Mesendoderm (in vitro differentiated cells): Measurements from ENCODE around the gene CLTCL1.
A peak's percentile ranks its signal among the peaks of the same experiment; 100 is the strongest.

Source experiments
- DNase-seq: peaks from one replicate; pipeline ENCODE4 v3.0.0; 2013
- H2AK5ac ChIP-seq: 2 replicates; pipeline ENCODE4 v1.6.1; 2013; ENCODE audit warnings: low read length, inconsistent platforms
- H2BK120ac ChIP-seq: 2 replicates; pipeline ENCODE4 v1.6.1; 2013; ENCODE audit warnings: low read depth, mild to moderate bottlenecking, low read length, moderate library complexity, mixed read lengths
- H2BK15ac ChIP-seq: replicated peaks from 2 replicates; pipeline ENCODE4 v1.6.1; 2013; ENCODE audit warnings: low read depth, mild to moderate bottlenecking, moderate library complexity
- H2BK5ac ChIP-seq: 2 replicates; pipeline ENCODE4 v1.6.1; 2013; ENCODE audit warnings: low read length, inconsistent platforms
- H3K18ac ChIP-seq: 2 replicates; pipeline ENCODE4 v1.6.1; 2013; ENCODE audit warnings: mild to moderate bottlenecking, low read length, mixed read lengths
- H3K23ac ChIP-seq: one replicate; pipeline ENCODE4 v1.6.1; 2013; ENCODE audit warnings: low read length
- H3K27ac ChIP-seq: 2 replicates; pipeline ENCODE4 v1.5.1; 2013; ENCODE audit warnings: low read depth, mild to moderate bottlenecking, inconsistent platforms, low read length, moderate library complexity
- H3K27me3 ChIP-seq: 2 replicates; pipeline ENCODE4 v1.6.1; 2013; ENCODE audit warnings: low read length, control low read depth, mild to moderate bottlenecking, inconsistent platforms; ENCODE audit not compliant: insufficient read depth, poor library complexity
- H3K36me3 ChIP-seq: 2 replicates; pipeline ENCODE4 v1.6.1; 2013; ENCODE audit warnings: low read length, inconsistent platforms; ENCODE audit not compliant: control insufficient read depth, insufficient read depth
- H3K4ac ChIP-seq: one replicate; pipeline ENCODE4 v1.6.1; 2013; ENCODE audit warnings: low read depth, mild to moderate bottlenecking, low read length, moderate library complexity
- H3K4me1 ChIP-seq: 2 replicates; pipeline ENCODE4 v1.6.1; 2013; ENCODE audit warnings: low read depth, low read length, inconsistent platforms; ENCODE audit not compliant: control insufficient read depth
- H3K4me2 ChIP-seq: 2 replicates; pipeline ENCODE4 v1.6.1; 2013; ENCODE audit warnings: low read length
- H3K4me3 ChIP-seq: 2 replicates; pipeline ENCODE4 v1.5.1; 2013; ENCODE audit warnings: mild to moderate bottlenecking, low read length
- H3K56ac ChIP-seq: one replicate; pipeline ENCODE4 v1.6.1; 2013; ENCODE audit warnings: low read length
- H3K79me1 ChIP-seq: 2 replicates; pipeline ENCODE4 v1.6.1; 2013; ENCODE audit warnings: low read length, inconsistent platforms
- H3K79me2 ChIP-seq: 2 replicates; pipeline ENCODE4 v1.6.1; 2013; ENCODE audit warnings: mild to moderate bottlenecking, low read length; ENCODE audit not compliant: control insufficient read depth, insufficient read depth
- H3K9ac ChIP-seq: 2 replicates; pipeline ENCODE4 v1.6.1; 2013; ENCODE audit warnings: low read length, inconsistent platforms
- H4K5ac ChIP-seq: one replicate; pipeline ENCODE4 v1.6.1; 2013; ENCODE audit warnings: low read length
- H4K8ac ChIP-seq: one replicate; pipeline ENCODE4 v1.6.1; 2013; ENCODE audit warnings: low read depth, mild to moderate bottlenecking, control low read depth, low read length, moderate library complexity
- WGBS: extraction: QIAGEN DNeasy Blood & Tissue Kit; methylation state at CpG from one replicate; pipeline ENCODE4 v1.1.7; 2013; ENCODE audit warnings: low lambda C conversion rate, missing lambda C conversion rate; ENCODE audit not compliant: insufficient coverage; ENCODE audit errors: extremely low coverage; 5-methylcytosine and 5-hydroxymethylcytosine counted together

Gene CLTCL1

DNA sequence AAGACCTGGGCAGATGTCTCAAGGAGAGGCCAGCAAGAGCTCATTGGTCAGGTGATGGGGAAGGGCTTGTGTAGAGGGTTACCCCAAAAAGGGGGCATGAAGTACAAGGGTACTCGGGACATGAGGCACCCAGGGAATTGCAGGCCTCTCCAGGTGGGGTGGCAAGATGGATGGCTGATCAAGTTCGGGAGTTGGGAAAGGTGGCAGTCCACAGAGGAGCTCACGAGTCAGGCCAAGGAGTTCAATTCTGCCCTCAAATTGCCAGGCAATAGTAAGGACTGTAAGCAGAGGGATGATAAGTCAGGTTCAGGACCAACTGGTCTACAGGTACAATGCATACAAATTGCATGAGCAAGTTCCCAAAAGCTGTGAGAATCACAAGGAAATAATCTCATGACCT is 70.7 kb downstream of the CLTCL1 start:
- Histone ChIP-seq H3K18ac (no peak overlapping the region), H4K8ac (no peak overlapping the region), H2BK5ac (no peak overlapping the region), H3K27me3 (no peaks in the 10 kb centered on the region), H3K79me2 (no peaks in the 10 kb centered on the region), H3K27ac (no peak overlapping the region), H3K4me3 (no peak overlapping the region), H3K23ac (no peak overlapping the region), H2BK120ac (no peak overlapping the region), H2BK15ac (no peak overlapping the region), H3K36me3 (peaks cover 2% of the 10 kb centered on the region), H4K5ac (no peak overlapping the region), H3K4ac (no peak overlapping the region), H3K79me1 (no peaks in the 10 kb centered on the region), H3K4me1 (no peaks in the 10 kb centered on the region), H3K56ac (no peak overlapping the region), H3K9ac (no peak overlapping the region), H3K4me2 (no peak overlapping the region), H2AK5ac (no peak overlapping the region)
- WGBS: no CpG with 5 or more reads among the region's 3 CpGs
- DNase-seq: no peak

DNA sequence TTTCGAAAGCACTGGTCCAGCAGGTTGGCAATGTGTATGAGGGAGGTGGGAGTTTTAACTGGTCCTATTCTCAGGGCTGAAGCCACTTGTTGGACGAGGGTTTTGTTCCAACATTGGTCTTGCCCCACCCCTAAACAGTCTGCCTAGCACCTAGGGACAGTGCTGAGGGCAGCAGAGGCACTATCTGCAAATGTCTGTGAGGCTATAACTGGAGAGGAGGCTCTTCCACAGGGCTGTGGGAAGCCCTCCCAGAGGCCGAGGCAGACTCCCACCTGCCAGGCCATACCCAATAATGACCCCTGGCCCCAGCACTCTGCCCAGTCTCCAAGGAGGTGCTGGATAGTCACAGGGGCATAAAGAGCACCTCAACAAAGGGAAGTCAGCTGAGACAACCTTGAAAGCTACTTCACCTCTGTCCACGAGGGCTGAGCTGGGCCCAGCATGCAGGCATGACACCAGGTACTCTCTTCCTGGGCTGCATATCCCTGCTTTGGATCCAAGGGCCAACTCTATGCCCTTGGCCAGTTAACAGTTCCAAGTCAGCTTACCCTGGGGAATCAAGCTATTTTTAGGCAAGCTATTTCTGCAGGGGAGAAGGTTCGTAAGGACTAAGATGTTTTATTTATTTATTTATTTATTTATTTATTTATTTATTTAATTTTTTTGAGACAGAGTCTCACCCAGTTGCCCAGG is 72.8 kb downstream of the CLTCL1 start:
- Histone ChIP-seq H3K18ac (no peak overlapping the region), H2AK5ac (no peak overlapping the region), H3K79me2 (no peaks in the 10 kb centered on the region), H3K27ac (no peak overlapping the region), H3K4ac (no peak overlapping the region), H4K5ac (no peak overlapping the region), H3K56ac (no peak overlapping the region), H3K27me3 (no peaks in the 10 kb centered on the region), H2BK120ac (no peak overlapping the region), H3K36me3 (no peaks in the 10 kb centered on the region), H3K4me1 (peaks cover 3% of the 10 kb centered on the region), H3K4me2 (no peak overlapping the region), H4K8ac (no peak overlapping the region), H3K4me3 (no peak overlapping the region), H2BK5ac (no peak overlapping the region), H2BK15ac (no peak overlapping the region), H3K79me1 (no peaks in the 10 kb centered on the region), H3K23ac (no peak overlapping the region), H3K9ac (no peak overlapping the region)
- DNase-seq: no peak
- no CpG with 5 or more reads among the region's 5 CpGs for WGBS

DNA sequence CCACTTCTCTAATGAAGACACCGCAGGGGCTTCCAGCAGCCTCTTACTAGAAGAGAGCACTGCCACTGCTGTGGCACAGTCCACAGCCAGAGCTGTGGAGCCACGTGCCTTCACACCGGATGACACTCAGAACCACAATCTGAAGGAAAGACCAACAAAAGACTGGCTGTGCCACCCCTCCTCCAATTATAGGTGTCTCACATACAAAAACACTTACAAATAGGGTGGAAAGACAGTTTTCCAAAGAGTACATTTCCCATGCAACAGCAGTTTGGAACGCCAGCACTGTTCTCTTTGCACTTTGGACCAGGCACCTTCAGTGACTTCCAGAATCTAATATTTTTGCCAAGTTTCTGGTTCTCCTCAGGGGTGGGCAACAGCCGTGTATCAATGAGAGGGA is 74.9 kb downstream of the CLTCL1 start:
- Histone ChIP-seq H2BK5ac (no peak overlapping the region), H2BK120ac (no peak overlapping the region), H2AK5ac (no peak overlapping the region), H3K18ac (no peak overlapping the region), H3K23ac (no peak overlapping the region), H3K4me1 (peaks cover 5% of the 10 kb centered on the region), H3K9ac (no peak overlapping the region), H4K8ac (no peak overlapping the region), H3K27ac (no peak overlapping the region), H3K27me3 (no peaks in the 10 kb centered on the region), H4K5ac (no peak overlapping the region), H2BK15ac (no peak overlapping the region), H3K36me3 (no peaks in the 10 kb centered on the region), H3K79me1 (no peaks in the 10 kb centered on the region), H3K4ac (no peak overlapping the region), H3K4me3 (no peak overlapping the region), H3K4me2 (no peak overlapping the region), H3K79me2 (no peaks in the 10 kb centered on the region), H3K56ac (no peak overlapping the region)
- DNase-seq: no peak
- WGBS: no CpG with 5 or more reads among the region's 5 CpGs

DNA sequence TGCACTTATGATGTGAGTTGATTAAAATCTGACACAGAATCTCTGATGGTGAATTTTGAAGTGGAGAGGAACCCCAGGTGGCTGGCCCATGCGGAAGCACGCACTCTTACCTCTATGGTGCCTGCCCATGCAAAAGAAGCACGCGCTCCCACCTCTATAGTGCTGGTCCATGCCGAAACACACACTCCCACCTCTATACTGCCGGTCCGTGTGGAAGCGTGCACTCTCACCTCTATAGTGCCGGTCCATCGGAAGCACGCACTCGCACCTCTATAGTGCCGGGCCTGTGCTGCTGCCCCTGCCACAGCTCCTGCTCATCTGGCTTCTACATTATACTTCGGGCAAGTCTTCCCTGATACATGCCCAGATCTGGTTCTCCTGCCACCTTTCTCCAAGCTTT is 76.2 kb downstream of the CLTCL1 start:
- Histone ChIP-seq H3K56ac (no peak overlapping the region), H3K79me2 (no peaks in the 10 kb centered on the region), H2BK15ac (no peak overlapping the region), H2BK5ac (no peak overlapping the region), H3K36me3 (no peaks in the 10 kb centered on the region), H4K8ac (no peak overlapping the region), H3K4me2 (no peak overlapping the region), H3K18ac (no peak overlapping the region), H3K23ac (no peak overlapping the region), H3K4ac (no peak overlapping the region), H2AK5ac (no peak overlapping the region), H3K27me3 (no peaks in the 10 kb centered on the region), H2BK120ac (no peak overlapping the region), H3K27ac (no peak overlapping the region), H3K4me3 (no peak overlapping the region), H3K9ac (no peak overlapping the region), H3K4me1 (peaks cover 5% of the 10 kb centered on the region), H4K5ac (no peak overlapping the region), H3K79me1 (no peaks in the 10 kb centered on the region)
- no peak for DNase-seq
- no CpG with 5 or more reads among the region's 14 CpGs for WGBS

DNA sequence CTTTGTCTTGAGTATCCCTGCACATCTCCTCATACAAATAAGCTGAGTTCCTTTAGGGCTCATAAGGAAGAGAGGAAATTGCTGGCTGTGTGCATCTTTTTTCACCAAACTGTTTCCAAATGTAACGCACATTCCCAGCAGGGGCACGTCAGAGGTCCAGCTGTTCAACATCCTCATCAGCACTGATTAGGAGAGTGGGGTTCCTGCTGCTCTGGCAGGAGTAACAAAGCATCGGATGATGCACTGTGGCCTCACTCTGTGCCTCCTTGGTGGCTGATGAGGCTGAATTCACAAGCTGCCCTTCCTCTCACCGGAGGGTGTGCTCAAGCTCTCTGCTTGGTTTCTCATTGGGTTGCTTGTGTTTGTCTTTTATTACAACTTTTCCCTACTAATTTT is 77.4 kb downstream of the CLTCL1 start:
- Histone ChIP-seq H2AK5ac (no peak overlapping the region), H2BK15ac (no peak overlapping the region), H3K4me3 (no peak overlapping the region), H2BK120ac (no peak overlapping the region), H3K4me2 (no peak overlapping the region), H3K56ac (no peak overlapping the region), H3K4me1 (peaks cover 5% of the 10 kb centered on the region), H3K23ac (no peak overlapping the region), H3K79me1 (no peaks in the 10 kb centered on the region), H3K27me3 (no peaks in the 10 kb centered on the region), H2BK5ac (no peak overlapping the region), H4K8ac (no peak overlapping the region), H3K36me3 (peaks cover 2% of the 10 kb centered on the region), H3K79me2 (no peaks in the 10 kb centered on the region), H3K9ac (no peak overlapping the region), H3K18ac (no peak overlapping the region), H3K27ac (no peak overlapping the region), H3K4ac (no peak overlapping the region), H4K5ac (no peak overlapping the region)
- DNase-seq: peak; percentile 20
- no CpG with 5 or more reads among the region's 4 CpGs for WGBS

DNA sequence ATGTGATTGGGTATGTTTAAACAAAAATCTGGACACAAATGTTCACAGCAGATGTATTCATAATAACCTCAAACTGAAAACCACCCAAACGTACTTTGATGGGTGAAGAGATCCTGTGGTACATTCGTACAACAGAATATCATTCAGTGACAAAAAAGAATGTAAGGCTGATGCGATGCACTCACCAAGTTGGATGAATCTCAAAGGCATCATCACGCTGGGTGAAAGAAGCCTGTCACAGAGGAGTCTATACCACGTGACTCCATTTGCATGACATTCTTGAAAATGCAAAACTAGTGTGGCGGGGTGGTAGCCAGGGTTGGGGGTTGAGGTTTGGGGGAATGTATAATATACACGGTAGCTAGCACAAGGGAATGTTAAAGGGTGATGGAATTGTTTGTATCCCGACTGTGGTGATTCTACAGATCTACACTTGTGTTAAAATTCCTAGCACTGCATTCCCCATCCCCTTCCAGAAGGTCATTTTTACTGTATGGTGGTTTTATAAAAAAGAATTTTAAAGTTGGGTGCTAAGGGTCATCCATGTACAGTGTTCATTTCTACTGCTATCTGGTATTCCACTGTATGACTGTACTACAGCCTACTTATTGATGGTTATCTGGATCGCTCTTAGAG is 78.0 kb downstream of the CLTCL1 start:
- peaks cover 2% of the 10 kb centered on the region for H3K36me3 ChIP-seq
- H3K18ac ChIP-seq: no peak overlapping the region
- no peaks in the 10 kb centered on the region for H3K79me2 ChIP-seq
- H3K27ac ChIP-seq: no peak overlapping the region
- H3K4me1 ChIP-seq: peaks cover 5% of the 10 kb centered on the region
- no peak overlapping the region for H2BK5ac ChIP-seq
- peak; percentile 36 for DNase-seq
- H2BK15ac ChIP-seq: no peak overlapping the region
- no peak overlapping the region for H3K4me2 ChIP-seq
- H2AK5ac ChIP-seq: no peak overlapping the region
- no CpG with 5 or more reads among the region's 9 CpGs for WGBS
- H3K27me3 ChIP-seq: no peaks in the 10 kb centered on the region
- no peak overlapping the region for H3K23ac ChIP-seq
- no peaks in the 10 kb centered on the region for H3K79me1 ChIP-seq
- H4K8ac ChIP-seq: no peak overlapping the region
- H3K4me3 ChIP-seq: no peak overlapping the region
- H3K4ac ChIP-seq: no peak overlapping the region
- no peak overlapping the region for H3K9ac ChIP-seq
- no peak overlapping the region for H2BK120ac ChIP-seq
- no peak overlapping the region for H3K56ac ChIP-seq
- H4K5ac ChIP-seq: no peak overlapping the region
